ENCODE results near the gene CHD9NB. TPM values are rescaled to one million over a fixed set of nuclear protein-coding genes. Genes with fewer than 3 reads are reported as not detected.
"Not testable (repeated sequence)": the region's sequence is repeated elsewhere in the genome, so short reads cannot be mapped to it uniquely, and the experiment has no call there.

Gene CHD9NB
- total RNA-seq, 1 experiment from 2014 or later: 2.9 TPM

- BruUV-seq (replicated peaks): no TSS peak
- CTCF ChIA-PET: interaction anchor here (0.6 to 3.5 kb wide), 13 partner anchors 13 to 995 kb away, joined by 3 to 26 read pairs (median 3); partner anchors contain the start of gene CHD9
Observed at GRCh38 chr16:53078765-53079485, 26.2 kb upstream of the CHD9NB start.

GRCh38 chr16:53078247-53078646 lies 25.6 kb upstream of the CHD9NB start:
- H3K27me3 Mint-ChIP-seq (ENCODE audit: insufficient read depth, unreplicated experiment): no peaks in the 10 kb centered on the region
- TF ChIP-seq, protein P1, sequence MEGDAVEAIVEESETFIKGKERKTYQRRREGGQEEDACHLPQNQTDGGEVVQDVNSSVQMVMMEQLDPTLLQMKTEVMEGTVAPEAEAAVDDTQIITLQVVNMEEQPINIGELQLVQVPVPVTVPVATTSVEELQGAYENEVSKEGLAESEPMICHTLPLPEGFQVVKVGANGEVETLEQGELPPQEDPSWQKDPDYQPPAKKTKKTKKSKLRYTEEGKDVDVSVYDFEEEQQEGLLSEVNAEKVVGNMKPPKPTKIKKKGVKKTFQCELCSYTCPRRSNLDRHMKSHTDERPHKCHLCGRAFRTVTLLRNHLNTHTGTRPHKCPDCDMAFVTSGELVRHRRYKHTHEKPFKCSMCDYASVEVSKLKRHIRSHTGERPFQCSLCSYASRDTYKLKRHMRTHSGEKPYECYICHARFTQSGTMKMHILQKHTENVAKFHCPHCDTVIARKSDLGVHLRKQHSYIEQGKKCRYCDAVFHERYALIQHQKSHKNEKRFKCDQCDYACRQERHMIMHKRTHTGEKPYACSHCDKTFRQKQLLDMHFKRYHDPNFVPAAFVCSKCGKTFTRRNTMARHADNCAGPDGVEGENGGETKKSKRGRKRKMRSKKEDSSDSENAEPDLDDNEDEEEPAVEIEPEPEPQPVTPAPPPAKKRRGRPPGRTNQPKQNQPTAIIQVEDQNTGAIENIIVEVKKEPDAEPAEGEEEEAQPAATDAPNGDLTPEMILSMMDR (IDR thresholded peaks at IDR 0.05; ENCODE audit: unreplicated experiment): no peak
- H3K4me3 Mint-ChIP-seq (ENCODE audit: unreplicated experiment): no peak overlapping the region
- H3K4me1 Mint-ChIP-seq (ENCODE audit: insufficient read depth, unreplicated experiment): peaks cover 45% of the 10 kb centered on the region
- POLR2A ChIA-PET: interaction anchor here (0.6 to 9.9 kb wide), 5 partner anchors 12 to 57 kb away, joined by 3 to 100 read pairs (median 8); no protein-coding TSS in a partner anchor
- peaks cover 7% of the 10 kb centered on the region for H3K36me3 Mint-ChIP-seq (ENCODE audit: insufficient read depth, unreplicated experiment)
- no peaks in the 10 kb centered on the region for H3K9me3 Mint-ChIP-seq (ENCODE audit: unreplicated experiment)
- no TSS peak for BruUV-seq (replicated peaks)
- no peak for DNase-seq (ENCODE audit: unreplicated experiment)
- intact Hi-C loops (cut with micrococcal nuclease): no loop called here
- CTCF ChIA-PET: interaction anchor here (0.6 to 3.4 kb wide), 3 partner anchors 23 to 80 kb away, joined by 3 to 25 read pairs (median 4); partner anchors contain the start of gene CHD9
- H3K27ac Mint-ChIP-seq (ENCODE audit: low read depth, unreplicated experiment): peak overlapping the region; percentile 84

More at GRCh38 chr16:53078765-53079485, 26.2 kb upstream of the CHD9NB start:
- H3K4me1 Mint-ChIP-seq (ENCODE audit: insufficient read depth, unreplicated experiment): peaks cover 52% of the 10 kb centered on the region
- DNase-seq (ENCODE audit: unreplicated experiment): no peak
- no peaks in the 10 kb centered on the region for H3K27me3 Mint-ChIP-seq (ENCODE audit: insufficient read depth, unreplicated experiment)
- TF ChIP-seq, protein P1 (IDR thresholded peaks at IDR 0.05; ENCODE audit: unreplicated experiment): no peak
- H3K36me3 Mint-ChIP-seq (ENCODE audit: insufficient read depth, unreplicated experiment): peaks cover 4% of the 10 kb centered on the region
- peak overlapping the region; percentile 84 for H3K27ac Mint-ChIP-seq (ENCODE audit: low read depth, unreplicated experiment)
- POLR2A ChIA-PET: interaction anchor here (0.9 to 9.9 kb wide), 6 partner anchors 11 to 129 kb away, joined by 3 to 100 read pairs (median 15); partner anchors contain the start of gene CHD9
- intact Hi-C loops (cut with micrococcal nuclease): no loop called here
- no peak overlapping the region for H3K4me3 Mint-ChIP-seq (ENCODE audit: unreplicated experiment)
- no peaks in the 10 kb centered on the region for H3K9me3 Mint-ChIP-seq (ENCODE audit: unreplicated experiment)

- H3K9me3 Mint-ChIP-seq (ENCODE audit: unreplicated experiment); H3K27me3 Mint-ChIP-seq (ENCODE audit: insufficient read depth, unreplicated experiment); intact Hi-C loops (cut with micrococcal nuclease); DNase-seq (ENCODE audit: unreplicated experiment); BruUV-seq (replicated peaks); H3K4me3 Mint-ChIP-seq (ENCODE audit: unreplicated experiment); H3K27ac Mint-ChIP-seq (ENCODE audit: low read depth, unreplicated experiment): not testable (repeated sequence)
- peaks cover 16% of the 10 kb centered on the region for H3K36me3 Mint-ChIP-seq (ENCODE audit: insufficient read depth, unreplicated experiment)
- ChIA-PET CTCF (interaction anchor here (0.6 kb wide), 1 partner anchor 89 kb away, joined by 4 read pairs; no protein-coding TSS in a partner anchor), POLR2A (interaction anchor here (1.2 kb wide), 1 partner anchor 21 kb away, joined by 3 read pairs; the partner anchor contains the start of gene CHD9)
- H3K4me1 Mint-ChIP-seq (ENCODE audit: insufficient read depth, unreplicated experiment): peaks cover 29% of the 10 kb centered on the region
Observed at GRCh38 chr16:53075461-53075860, 22.8 kb upstream of the CHD9NB start.

DNA sequence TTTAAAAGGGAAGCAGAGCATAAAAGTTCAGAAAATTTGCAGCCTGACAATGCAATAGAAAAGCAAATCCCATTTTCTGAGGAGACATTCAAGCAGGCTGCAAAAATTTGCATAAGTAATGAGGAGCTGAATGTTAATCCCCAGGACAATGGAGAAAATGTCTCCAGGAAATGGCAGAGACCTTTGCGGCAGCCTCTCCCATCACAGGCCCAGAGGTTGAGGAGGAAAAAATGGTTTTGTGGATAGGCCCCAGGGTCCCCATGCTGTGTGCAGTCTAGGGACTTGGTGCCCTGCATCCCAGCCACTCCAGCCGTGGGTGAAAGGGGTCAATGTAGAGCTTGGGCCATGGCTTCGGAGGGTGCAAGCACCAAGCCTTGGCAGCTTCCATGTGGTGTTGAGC lies 21.6 kb upstream of the CHD9NB start:
- H3K4me3 Mint-ChIP-seq (ENCODE audit: unreplicated experiment); BruUV-seq (replicated peaks); H3K27ac Mint-ChIP-seq (ENCODE audit: low read depth, unreplicated experiment); intact Hi-C loops (cut with micrococcal nuclease); POLR2A ChIA-PET; DNase-seq (ENCODE audit: unreplicated experiment); H3K9me3 Mint-ChIP-seq (ENCODE audit: unreplicated experiment); H3K27me3 Mint-ChIP-seq (ENCODE audit: insufficient read depth, unreplicated experiment): not testable (repeated sequence)
- H3K36me3 Mint-ChIP-seq (ENCODE audit: insufficient read depth, unreplicated experiment): peaks cover 19% of the 10 kb centered on the region
- H3K4me1 Mint-ChIP-seq (ENCODE audit: insufficient read depth, unreplicated experiment): peaks cover 20% of the 10 kb centered on the region
- CTCF ChIA-PET: interaction anchor here (0.8 kb wide), 1 partner anchor 67 kb away, joined by 3 read pairs; no protein-coding TSS in a partner anchor

GRCh38 chr16:53073022-53073421 lies 20.3 kb upstream of the CHD9NB start:
- intact Hi-C loops (cut with micrococcal nuclease): no loop called here
- Mint-ChIP-seq H3K4me3 (ENCODE audit: unreplicated experiment) (no peak overlapping the region), H3K4me1 (ENCODE audit: insufficient read depth, unreplicated experiment) (peaks cover 7% of the 10 kb centered on the region), H3K27ac (ENCODE audit: low read depth, unreplicated experiment) (no peak overlapping the region), H3K36me3 (ENCODE audit: insufficient read depth, unreplicated experiment) (peaks cover 29% of the 10 kb centered on the region), H3K9me3 (ENCODE audit: unreplicated experiment) (no peaks in the 10 kb centered on the region), H3K27me3 (ENCODE audit: insufficient read depth, unreplicated experiment) (no peaks in the 10 kb centered on the region)
- TF ChIP-seq, protein P1 (IDR thresholded peaks at IDR 0.05; ENCODE audit: unreplicated experiment): no peak
- no TSS peak for BruUV-seq (replicated peaks)
- no peak for DNase-seq (ENCODE audit: unreplicated experiment)
- CTCF ChIA-PET: interaction anchor here (0.5 to 0.7 kb wide), 2 partner anchors 18 to 186 kb away, joined by 3 to 4 read pairs; partner anchors contain the start of gene CHD9
- POLR2A ChIA-PET: no interaction called here
